CD4-positive, alpha-beta T cell treated with Interleukin-10 for 1 hour (primary cell): Measurements from ENCODE around the gene BMAL2.
A peak's percentile ranks its signal among the peaks of the same experiment; 100 is the strongest.

Source experiments
- DNase-seq: peaks from one replicate; pipeline ENCODE4 v3.0.0-alpha.2; 2020

BMAL2 gene

GRCh38 chr12:27324530-27324929 lies 8.1 kb upstream of the BMAL2 start:
- no peak for DNase-seq

GRCh38 chr12:27330846-27331245 lies 1.8 kb upstream of the BMAL2 start:
- no peak for DNase-seq

DNA sequence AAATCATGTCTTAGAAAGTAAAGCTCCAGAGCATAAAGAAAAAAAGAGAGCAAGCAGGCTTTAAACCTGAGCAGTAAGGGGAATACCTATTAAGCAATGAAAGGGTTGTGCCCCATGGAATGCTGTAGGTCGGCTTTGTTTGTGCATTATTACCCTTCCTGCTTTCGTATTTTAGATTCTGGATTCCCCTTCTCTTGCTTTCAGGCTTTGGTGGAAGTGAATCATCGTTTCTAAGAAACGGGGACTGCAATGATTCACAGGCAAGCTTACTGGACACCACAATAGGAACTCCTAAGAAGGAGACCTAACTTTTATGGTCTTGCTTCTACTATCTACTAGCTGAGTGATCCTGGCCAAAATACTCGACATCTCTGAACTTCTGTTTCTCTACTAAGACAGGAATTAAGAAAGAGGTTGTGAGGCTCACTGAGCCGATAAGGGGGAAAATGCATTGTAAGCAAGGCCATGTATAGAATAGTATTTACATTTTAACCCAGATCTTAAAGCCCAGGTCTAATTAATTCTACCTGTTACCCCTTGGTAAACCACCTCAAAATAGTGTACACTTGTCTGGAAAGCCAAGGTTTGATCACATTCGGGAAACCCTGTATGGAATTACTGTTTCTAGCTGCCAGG lies 1.2 kb upstream of the BMAL2 start:
- DNase-seq = peak; percentile 2

DNA sequence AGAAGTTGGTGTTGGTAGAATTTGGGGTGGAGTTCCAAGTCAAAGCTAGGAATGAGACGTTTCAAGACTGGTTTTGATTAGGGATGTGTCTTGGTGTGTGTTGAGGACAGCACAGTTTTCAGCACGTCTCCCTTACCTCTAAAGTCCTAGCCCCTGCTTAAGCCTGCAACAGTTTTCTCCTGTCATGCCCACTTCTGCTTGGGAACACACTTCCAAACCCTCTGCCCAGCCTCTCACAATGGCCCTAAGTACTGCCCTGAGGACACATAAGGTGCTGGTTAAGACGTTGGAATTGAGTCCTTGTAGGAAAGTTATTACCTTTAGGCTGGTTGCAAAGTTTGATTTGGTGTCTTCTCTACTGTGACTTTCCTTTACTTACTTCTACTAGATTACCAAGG lies 710 bp upstream of the BMAL2 start:
- no peak for DNase-seq

DNA sequence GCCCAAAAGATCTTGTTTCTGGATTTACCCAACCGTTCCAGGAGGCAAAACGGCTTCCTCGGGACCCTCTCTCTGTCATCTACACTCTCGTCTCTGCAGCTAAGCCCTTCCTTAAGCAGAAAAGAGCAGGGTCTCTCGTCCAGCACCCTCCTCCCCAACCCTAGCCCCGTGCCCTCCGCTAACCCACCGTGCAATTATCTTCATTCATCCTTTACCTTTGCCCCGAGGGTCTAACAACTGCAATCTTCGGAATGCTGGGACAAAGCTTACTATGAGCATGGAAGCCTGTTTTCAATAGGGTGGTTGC lies 276 bp upstream of the BMAL2 start:
- no peak for DNase-seq

GRCh38 chr12:27333403-27334009 lies 870 bp downstream of the BMAL2 start:
- DNase-seq = peak; percentile 29

DNA sequence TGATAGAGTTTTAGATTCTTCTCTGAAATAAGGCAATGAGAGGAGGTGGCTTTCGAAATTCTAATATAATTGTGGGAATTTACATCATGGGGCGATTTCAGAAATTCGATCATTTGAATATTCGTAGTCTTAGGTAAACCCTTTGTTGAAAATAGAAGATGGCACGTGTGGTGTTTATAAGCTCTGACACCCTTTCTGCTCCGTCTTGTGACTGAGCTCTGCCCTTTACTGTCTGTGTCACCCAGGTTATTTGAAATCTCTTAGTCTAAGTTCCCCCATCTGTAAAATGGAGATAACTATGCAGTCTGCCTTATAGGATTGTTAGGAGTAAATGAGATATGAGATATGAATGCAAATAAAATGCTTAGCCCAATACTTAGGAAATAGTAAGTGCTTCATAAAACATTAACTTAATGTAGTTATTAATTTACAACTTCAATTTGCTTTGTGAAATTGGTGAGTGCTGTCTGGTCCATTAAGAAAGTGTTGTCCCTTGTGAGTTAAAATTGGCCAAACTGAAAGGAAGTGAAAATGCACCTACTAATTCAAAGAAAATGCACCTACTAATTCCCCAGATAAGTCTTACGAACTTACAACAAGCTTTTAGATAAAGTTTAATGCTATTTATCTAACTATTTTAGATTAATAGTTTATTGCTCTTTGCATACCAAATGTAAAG lies 1.5 kb downstream of the BMAL2 start:
- no peak for DNase-seq

DNA sequence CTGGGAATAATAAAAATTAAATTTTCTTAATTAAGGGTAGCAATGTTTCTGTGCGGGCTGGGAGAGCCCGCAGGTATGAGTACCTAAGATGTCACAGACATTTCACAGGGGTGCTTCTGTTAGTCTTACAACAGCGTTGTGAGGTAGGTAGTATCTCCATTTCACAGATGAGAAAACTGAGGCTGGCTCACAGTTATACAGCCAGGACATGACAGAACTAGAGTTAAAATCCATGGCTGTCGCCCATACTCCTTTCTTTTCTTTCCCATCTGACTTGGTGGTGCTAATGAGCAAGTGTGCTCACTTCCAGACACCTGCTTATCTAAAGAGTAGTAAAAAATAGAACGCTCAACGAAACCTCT lies 2.1 kb downstream of the BMAL2 start:
- DNase-seq = no peak

- no peak for DNase-seq
These were observed 3.0 kb downstream of the BMAL2 start for GRCh38 chr12:27335364-27336281.

DNA sequence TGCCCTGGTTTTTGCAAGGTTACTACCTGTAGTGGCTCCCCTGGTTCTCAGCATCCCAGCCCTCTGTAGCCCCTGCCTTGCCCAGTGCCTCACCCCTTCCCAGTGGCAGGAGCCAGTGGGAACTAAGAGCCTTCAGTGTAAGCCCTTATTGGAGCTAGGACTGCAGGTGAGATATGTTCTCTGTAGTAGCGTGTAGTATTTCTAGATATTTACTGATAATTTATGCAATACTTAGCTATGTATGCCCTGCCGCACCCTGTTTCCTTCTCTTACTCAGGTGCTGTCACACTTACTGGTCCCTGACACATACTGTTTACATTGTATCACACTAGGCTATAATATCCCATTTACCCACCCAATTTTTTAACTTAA lies 3.6 kb downstream of the BMAL2 start:
- DNase-seq = no peak

DNA sequence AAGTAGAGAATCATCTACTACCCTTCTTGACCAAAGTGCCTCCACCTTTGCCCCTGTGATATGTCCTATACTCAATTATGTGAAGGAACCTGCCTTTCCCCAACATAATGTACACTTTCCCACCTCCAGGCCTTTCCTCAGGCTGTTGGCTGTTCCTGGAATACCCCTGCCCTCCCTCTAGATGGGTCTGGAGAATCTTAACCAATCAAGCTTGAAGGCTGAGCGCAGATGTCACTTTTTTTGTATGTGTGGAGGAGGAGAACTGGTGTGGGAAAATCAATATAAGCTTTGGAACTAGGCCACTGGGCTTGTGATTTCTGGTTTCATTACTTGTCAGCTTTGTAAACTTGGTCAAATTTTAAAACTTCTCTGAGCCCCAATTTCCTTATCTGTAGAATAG lies 4.7 kb downstream of the BMAL2 start:
- no peak for DNase-seq

- DNase-seq = no peak
These were observed 5.8 kb downstream of the BMAL2 start for GRCh38 chr12:27338473-27338872.

- DNase-seq = no peak
These were observed 8.3 kb downstream of the BMAL2 start for GRCh38 chr12:27340971-27341370.

GRCh38 chr12:27342536-27342935 lies 9.9 kb downstream of the BMAL2 start:
- no peak for DNase-seq

GRCh38 chr12:27343255-27344000 lies 10.8 kb downstream of the BMAL2 start:
- no peak for DNase-seq

DNA sequence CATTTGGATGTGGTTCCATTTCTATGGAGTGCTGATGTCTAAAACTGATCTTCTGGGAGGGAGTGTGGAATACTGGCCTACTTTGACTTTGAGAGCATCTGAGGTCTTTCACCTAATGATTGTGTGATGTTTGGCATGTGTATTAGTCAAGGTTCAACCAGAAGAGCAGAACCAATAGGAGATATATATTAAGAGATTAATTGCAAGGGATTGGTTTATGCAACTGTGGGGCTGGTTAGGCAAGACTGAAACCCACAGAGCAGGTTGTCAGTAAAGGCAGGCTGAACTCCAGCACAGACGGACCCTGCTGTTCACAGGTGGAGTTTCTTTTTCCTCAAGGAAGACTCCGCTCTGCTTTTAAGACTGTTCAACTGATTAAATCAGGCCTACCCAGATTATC lies 11.6 kb downstream of the BMAL2 start:
- no peak for DNase-seq

- no peak for DNase-seq
These were observed 12.1 kb downstream of the BMAL2 start for GRCh38 chr12:27344760-27345159.

GRCh38 chr12:27345376-27345775 lies 12.7 kb downstream of the BMAL2 start:
- no peak for DNase-seq

DNA sequence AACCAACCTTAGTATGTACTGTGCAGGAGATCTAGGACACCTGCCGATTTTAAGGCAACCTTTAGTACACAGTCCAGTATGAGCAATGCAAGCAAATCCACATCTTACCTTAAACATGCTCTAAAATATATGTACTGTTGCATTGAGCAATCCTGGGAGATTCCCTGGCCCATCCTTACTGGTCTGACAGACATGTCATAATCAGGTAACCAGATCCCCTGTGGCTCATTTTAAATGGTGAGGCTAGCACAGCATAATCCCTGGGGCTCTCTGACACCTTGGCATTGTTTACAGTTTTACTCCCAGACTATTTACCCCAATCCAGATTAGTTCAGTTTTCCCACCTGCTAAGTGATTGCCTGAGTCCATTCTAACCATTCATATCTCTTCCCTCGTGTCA lies 15.1 kb downstream of the BMAL2 start:
- no peak for DNase-seq

DNA sequence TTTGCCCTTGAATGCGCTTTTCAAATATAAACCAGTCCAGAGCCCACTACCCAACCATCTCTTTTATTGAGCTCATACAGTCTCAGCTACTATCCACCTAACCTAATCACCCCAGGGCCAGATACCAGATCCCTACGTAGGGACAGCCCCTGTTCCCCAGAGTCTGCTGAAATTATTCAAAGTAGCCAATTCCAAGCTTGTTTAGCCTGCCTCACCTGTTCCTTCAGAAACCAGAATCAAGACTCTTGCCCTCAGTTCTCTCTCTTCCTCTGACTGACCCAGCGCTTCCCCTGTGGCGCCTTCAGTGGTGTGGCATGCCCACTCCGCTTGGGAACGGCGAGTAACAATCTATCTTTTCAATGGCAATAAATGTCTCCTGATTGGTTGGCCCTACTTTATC lies 18.8 kb downstream of the BMAL2 start:
- DNase-seq = no peak

- no peak for DNase-seq
These were observed 22.9 kb downstream of the BMAL2 start for GRCh38 chr12:27355486-27355885.

GRCh38 chr12:27355979-27356378 lies 23.3 kb downstream of the BMAL2 start:
- DNase-seq = no peak
